Diencephalon (tissue), 1 donor: ENCODE data around the gene SLC25A6. TPM values are rescaled to one million over a fixed set of nuclear protein-coding genes. Genes with fewer than 3 reads are reported as not detected.

ENCODE experiments used
- total RNA-seq: library from RNA; depleted of rRNA; stranded (reverse); fragments of >200 nt; gene quantifications from one replicate; pipeline ENCODE4 v1.2.3, GENCODE V29; 2014

SLC25A6 gene
- total RNA-seq = 150 TPM

GRCh38 chrX:1391707-1392375 is at the start of gene SLC25A6:
Gene SLC25A6 (minus strand): TSS chrX:1392113. CDS start chrX:1392009, 104 bp downstream.

GRCh38 chrX:1336331-1336943 is 55.5 kb downstream of the SLC25A6 start, which contains the start of gene IL3RA:
Gene IL3RA (plus strand): TSS chrX:1336785. CDS start chrX:1341766, 4,981 bp downstream.

Other genes with a start within 250 kb of the SLC25A6 start
- gene CRLF2, start 179.5 kb downstream of the SLC25A6 start, total RNA-seq = not detected
- 11.8 TPM for gene CSF2RA, start 123.3 kb downstream of the SLC25A6 start, total RNA-seq
- gene IL3RA, start 55.3 kb downstream of the SLC25A6 start, total RNA-seq = 3.0 TPM
- 25.4 TPM for gene ASMTL, start 60.8 kb upstream of the SLC25A6 start, total RNA-seq
- gene P2RY8, start 145.1 kb upstream of the SLC25A6 start, total RNA-seq = under 0.01 TPM
- gene AKAP17A, start 199.5 kb upstream of the SLC25A6 start, total RNA-seq = 12.7 TPM
- not detected for gene ASMT, start 222.9 kb upstream of the SLC25A6 start, total RNA-seq